Fibroblast of peridontal ligament (primary cell): ENCODE data around the gene KRTAP10-11.
"Not testable (repeated sequence)": the region's sequence is repeated elsewhere in the genome, so short reads cannot be mapped to it uniquely, and the experiment has no call there.

ENCODE experiments used
- DNase-seq: peaks from one replicate; pipeline ENCODE4 v3.0.0-alpha.2; 2010; ENCODE audit errors: extremely low read depth

Gene KRTAP10-11

GRCh38 chr21:44664691-44665090 is 18.5 kb downstream of the KRTAP10-11 start:
- DNase-seq, result no peak

- DNase-seq, result no peak
These were observed 20.4 kb downstream of the KRTAP10-11 start, which contains the start of gene KRTAP12-2 for GRCh38 chr21:44666401-44667320. Gene KRTAP12-2 (minus strand): TSS chr21:44666927. CDS start chr21:44666886, 41 bp downstream.

DNA sequence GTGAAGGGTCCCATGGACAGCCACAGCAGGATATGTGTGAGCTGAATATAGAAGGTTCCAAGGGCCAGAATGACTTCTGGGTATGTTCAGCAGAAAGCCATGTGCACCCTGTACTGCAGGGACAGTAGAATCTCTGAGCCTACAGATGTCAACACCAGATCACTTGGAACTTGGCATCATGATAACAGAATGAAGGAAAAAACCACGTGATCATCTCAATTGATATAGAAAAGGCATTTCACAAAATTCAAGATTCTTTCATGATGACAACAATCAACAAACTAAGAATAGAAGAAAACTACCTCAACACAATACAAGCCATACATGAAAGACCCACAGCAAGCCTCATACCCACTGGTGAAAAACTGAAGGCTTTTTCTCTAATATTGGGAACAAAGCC is 21.4 kb downstream of the KRTAP10-11 start:
- no peak for DNase-seq

- no peak for DNase-seq
These were observed 24.6 kb downstream of the KRTAP10-11 start for GRCh38 chr21:44670642-44671432.

GRCh38 chr21:44671911-44672310 is 25.7 kb downstream of the KRTAP10-11 start:
- DNase-seq, result no peak

GRCh38 chr21:44677881-44678280 is 31.7 kb downstream of the KRTAP10-11 start:
- no peak for DNase-seq

DNA sequence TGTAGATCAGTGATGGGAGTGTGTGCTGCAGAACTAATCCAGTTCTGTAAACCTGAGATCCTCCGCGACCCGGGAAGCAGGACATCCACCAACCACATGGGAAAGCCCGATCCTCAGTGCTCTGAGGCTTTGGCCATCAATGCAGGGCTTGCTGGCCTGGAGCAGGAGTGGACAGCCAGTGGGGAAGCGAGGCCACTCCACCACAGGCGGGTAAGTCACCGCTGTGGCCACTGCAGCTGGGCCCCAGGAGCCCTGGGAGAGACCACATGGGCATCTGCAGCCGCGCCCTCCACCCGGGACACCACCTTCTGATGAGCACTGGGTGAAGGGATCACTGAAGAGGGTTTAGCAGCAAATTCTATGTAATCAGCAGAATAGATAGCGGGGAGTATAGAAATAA is 34.9 kb downstream of the KRTAP10-11 start:
- no peak for DNase-seq

DNA sequence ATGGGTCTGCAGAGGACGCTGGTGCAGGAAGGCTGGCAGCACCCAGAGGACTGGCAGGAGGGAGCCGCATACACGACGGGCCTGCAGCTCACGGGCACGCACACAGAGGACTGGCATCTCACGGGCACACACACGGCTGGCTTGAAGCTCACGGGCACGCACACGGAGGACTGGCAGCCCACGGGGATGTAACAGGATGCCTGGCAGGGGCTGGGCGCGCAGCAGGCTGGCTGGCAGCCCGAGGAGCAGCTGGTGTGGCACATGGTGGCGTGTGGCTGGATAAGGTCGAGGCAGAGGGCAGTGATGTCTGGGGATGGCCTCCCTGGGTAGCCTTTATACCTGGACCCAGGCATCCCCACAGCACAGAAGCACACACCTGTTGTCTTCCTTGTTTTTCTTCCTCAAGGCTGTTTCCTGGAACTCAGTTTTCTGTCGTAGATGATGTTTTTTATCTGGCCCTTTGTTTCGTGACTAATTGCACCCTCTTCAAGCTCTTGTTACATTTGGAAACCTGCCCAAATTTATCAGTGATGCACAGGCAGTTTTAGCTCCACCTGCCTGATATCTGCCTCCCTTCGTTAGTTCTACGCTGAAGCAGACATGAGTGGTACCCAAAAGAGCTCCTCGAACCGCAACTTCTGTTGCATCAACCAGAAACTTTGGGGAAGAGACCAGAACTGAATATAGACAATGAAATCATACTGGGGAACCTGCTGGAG is 35.8 kb downstream of the KRTAP10-11 start, which contains the start of gene KRTAP12-1:
Gene KRTAP12-1, minus strand, starts transcription at position 303 of the 719 bp plus-strand sequence. Its CDS starts 40 bp downstream, at position 263.
- no peak for DNase-seq

DNA sequence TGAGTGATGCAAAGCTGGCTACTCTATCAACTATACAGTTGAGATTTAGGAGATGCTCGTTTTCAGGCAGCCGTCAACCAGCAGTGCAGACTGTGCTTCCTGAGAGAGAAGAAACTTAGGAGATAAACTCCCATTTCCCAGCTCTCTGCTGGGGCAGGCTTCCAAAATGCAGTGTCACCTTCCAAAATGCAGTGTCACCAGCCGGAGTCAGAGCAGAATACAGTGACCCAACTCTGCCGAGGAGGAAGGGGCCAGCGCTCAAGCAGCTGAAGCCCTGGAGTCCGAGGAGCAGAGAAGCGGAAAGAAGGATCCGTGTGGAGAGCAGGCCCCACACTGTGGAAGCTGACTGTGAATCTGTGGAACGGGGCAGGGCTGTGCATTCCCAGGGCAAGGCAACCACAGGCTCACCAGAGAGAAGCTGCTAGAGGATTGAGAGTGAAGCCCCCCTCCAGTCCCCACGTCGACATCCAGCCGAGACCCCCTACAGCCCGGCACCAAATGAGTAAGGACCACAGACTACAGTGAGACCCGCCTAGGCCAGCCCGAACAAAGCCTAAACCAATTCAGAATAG is 36.5 kb downstream of the KRTAP10-11 start:
- DNase-seq, result no peak

- DNase-seq, result no peak
These were observed 37.9 kb downstream of the KRTAP10-11 start for GRCh38 chr21:44684077-44684476.

GRCh38 chr21:44684483-44684882 is 38.3 kb downstream of the KRTAP10-11 start:
- DNase-seq, result no peak

DNA sequence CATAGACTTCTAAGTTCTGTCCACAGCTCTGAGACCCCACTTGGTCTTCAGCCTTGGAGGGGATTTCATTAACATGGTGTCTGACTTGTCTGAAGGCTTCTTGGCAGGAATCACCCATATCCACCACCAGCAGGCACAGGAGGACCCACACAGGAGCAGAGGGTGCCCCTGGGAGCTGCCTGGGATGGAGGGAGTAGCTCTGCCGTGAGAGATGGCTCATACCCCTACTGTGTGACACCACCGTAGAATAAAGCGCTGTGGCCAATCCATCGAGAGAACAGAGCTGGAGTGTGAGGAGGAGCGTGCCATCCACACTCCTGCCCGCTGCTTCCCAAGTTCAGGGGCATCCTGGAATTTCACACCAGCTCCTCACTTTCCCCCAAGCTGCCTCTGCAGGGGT is 38.8 kb downstream of the KRTAP10-11 start:
- not testable (repeated sequence) for DNase-seq

DNA sequence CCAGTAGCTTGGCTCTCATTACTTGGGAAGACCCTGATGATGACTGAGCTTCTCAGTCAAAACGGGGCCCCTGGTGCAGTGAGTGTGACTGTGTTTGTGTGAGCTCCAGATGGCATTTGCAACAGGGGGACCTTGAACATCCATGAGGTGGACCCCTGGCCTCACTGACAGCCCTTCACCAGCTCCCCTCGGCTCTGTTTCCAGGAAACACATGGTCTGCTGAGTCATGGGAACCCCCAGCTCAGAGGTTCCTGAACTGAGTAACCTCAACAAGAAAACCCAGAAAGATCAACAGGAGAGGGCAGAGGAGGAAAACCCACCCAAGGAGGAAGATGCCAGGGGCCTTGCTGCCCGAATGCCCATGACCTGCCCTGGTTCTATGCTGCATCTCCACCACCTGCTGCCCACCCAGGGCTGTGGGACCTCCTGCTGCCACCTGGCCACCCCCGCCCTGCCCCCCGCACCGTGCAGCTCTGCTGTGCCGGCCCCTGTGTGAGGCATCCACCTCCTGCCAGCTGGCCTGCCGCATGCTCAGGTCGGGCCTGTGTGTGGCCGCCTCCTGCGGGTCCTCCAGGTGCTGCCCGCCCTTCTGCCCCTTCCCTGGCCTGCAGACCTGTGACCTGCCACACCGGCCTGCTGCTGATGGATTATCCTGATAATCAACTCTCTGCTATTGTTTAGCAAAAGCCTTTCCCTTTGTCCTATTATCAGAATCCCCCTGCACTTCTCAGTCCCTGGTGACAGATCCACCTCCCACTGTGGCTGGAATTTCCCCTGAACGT is 40.0 kb downstream of the KRTAP10-11 start:
- no peak for DNase-seq

GRCh38 chr21:44686843-44687561 is 40.8 kb downstream of the KRTAP10-11 start:
- DNase-seq, result no peak

DNA sequence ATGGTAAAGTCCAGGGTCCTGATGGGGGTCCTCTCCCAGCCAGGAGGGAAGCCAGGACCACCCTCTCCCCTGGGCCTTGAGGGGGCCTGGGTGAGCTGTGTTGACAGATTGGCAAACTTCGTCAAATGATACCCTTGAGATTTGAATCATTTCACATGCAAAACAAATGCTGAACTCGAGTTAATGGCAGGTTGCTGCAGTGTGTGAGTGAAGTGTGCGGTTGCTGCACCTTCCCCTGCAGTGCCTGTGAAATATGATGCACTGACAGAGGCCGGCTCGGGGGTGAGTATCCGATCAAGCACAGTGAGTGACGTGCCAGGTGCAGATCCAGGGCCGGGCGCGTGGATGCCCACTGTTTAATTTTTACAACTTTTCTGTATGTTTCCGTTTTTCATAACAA is 41.5 kb downstream of the KRTAP10-11 start:
- no peak for DNase-seq

- not testable (repeated sequence) for DNase-seq
These were observed 43.5 kb downstream of the KRTAP10-11 start for GRCh38 chr21:44689740-44690139.

GRCh38 chr21:44691686-44692085 is 45.5 kb downstream of the KRTAP10-11 start:
- DNase-seq, result no peak

GRCh38 chr21:44692798-44693512 is 46.7 kb downstream of the KRTAP10-11 start:
- DNase-seq, result no peak

- no peak for DNase-seq
These were observed 48.6 kb downstream of the KRTAP10-11 start for GRCh38 chr21:44694776-44695175.
